ENCODE data around the gene NUFIP2. TPM values are rescaled to one million over a fixed set of nuclear protein-coding genes. Genes with fewer than 3 reads are reported as not detected.

Gene NUFIP2
- total and polyA plus RNA-seq, 2 donors (not counting 3 experiments of a cell fraction or from before 2014, with no cell fraction given), result 27.2 to 51.1 TPM

Other genes with a start within 250 kb of the NUFIP2 start
- 20.6 and 28.3 TPM in 2 replicates for gene MYO18A, start 113.8 kb downstream of the NUFIP2 start, total RNA-seq
- gene MYO18A, start 113.8 kb downstream of the NUFIP2 start, polyA plus RNA-seq, result 3.9 and 4.5 TPM in 2 replicates
- gene CRYBA1, start 47.3 kb downstream of the NUFIP2 start, total RNA-seq, result not detected in 2 replicates
- not detected in 2 replicates for gene CRYBA1, start 47.3 kb downstream of the NUFIP2 start, polyA plus RNA-seq
- 64.3 and 82.2 TPM in 2 replicates for gene TAOK1, start 96.2 kb upstream of the NUFIP2 start, total RNA-seq
- 8.4 and 11.0 TPM in 2 replicates for gene TAOK1, start 96.2 kb upstream of the NUFIP2 start, polyA plus RNA-seq